ENCODE measurements around the gene GOLGA3. TPM values are rescaled to one million over a fixed set of nuclear protein-coding genes. Genes with fewer than 3 reads are reported as not detected.
A peak's percentile ranks its signal among the peaks of the same experiment; 100 is the strongest.

Gene GOLGA3
- total and polyA plus RNA-seq, 9 of the 15 experiments (the other 6 are each of a cell fraction or from before 2014, with no cell fraction given): 1.9 to 48.1 (median 18.4) TPM

DNA sequence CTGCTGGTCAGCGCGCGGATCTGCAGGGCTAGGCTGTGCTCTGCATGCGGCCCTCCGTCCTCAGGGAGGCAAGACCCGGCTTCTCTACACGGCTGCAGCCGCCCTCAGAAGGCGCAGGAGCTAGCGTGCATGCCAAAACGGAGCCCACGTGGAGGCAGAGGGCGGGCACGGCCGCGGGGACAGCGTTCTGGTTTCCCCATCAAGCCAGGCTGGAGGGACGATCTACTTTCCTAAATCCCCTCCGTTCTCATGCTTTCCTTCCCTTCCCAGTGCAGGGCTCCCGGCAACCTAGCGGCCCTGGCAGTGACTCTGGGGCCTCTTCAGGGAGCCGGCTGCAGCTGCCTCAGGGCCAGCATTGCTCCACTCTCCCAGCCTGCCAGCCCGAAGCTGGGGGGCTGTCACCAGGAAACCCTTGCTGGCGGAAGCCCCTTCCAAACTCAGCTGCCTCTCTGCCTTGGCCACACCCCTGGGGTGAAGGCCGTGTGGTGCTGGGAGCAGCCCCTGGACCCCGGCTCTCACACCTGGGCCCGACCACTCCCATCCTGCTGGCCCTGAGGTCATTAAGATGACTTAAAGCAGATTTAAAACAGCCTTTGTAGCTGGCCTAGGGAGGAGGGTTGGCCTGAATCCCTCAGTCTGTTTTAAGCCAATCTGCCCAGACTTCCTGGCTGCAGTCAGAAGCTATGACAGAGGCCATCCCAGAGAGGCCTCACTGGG is 9.2 kb upstream of the GOLGA3 start:
- H3K4me3 ChIP-seq: no peak overlapping the region
- H3K9me3 ChIP-seq (replicated peaks; ENCODE audit: control insufficient read depth, insufficient read depth, low read depth, low read length): no peaks in the 10 kb centered on the region
- H3K4me1 ChIP-seq (replicated peaks in 1 of 2; ENCODE audit: control insufficient read depth in 2 of 2, insufficient read depth in 2 of 2, low read length in 2 of 2): peaks cover 0 to 38% of the 10 kb centered on the region in 2 experiments; a peak in 3 of 5 replicates
- BruUV-seq (replicated peaks): no TSS peak
- no peak overlapping the region for H3K4me2 ChIP-seq (ENCODE audit: insufficient read depth, low read length)
- H2AFZ ChIP-seq (ENCODE audit: low read depth, low read length): no peak overlapping the region
- peak overlapping the region in 1 of 2 experiments; percentile 43; a peak in 1 of 4 replicates for H3K9ac ChIP-seq (ENCODE audit: insufficient read depth in 1 of 2, low read depth in 2 of 2, low read length in 2 of 2)
- ChIA-PET CTCF (ENCODE audit: low intra/inter-chr PET ratio) (no interaction called here), POLR2A (interaction anchor here (0.6 to 2.0 kb wide), 3 partner anchors 8 to 310 kb away, joined by 3 to 11 read pairs (median 5); no protein-coding TSS in a partner anchor)
- intact Hi-C loops (cut with micrococcal nuclease): no loop called here
- no peaks in the 10 kb centered on the region for H3K9me1 ChIP-seq (ENCODE audit: control insufficient read depth, insufficient read depth, low read length)
- H4K20me1 ChIP-seq (replicated peaks; ENCODE audit: control insufficient read depth, insufficient read depth, low read length): no peaks in the 10 kb centered on the region
- DNase-seq (ENCODE audit: extremely low read depth in 1 of 4, low spot score in 3 of 4) (no peak), ATAC-seq (peak; percentile 15; the same call in 1 of the 3 replicates), FAIRE-seq (no peak)
- TF ChIP-seq POLR2G (IDR thresholded peaks at IDR 0.05; ENCODE audit: low read depth, low read length): peak; percentile 59
- TF ChIP-seq MXD1 (CRISPR knock-in tag; IDR thresholded peaks at IDR 0.05; ENCODE audit: borderline replicate concordance, poor library complexity, severe bottlenecking): no peak
- TF ChIP-seq, protein P1, sequence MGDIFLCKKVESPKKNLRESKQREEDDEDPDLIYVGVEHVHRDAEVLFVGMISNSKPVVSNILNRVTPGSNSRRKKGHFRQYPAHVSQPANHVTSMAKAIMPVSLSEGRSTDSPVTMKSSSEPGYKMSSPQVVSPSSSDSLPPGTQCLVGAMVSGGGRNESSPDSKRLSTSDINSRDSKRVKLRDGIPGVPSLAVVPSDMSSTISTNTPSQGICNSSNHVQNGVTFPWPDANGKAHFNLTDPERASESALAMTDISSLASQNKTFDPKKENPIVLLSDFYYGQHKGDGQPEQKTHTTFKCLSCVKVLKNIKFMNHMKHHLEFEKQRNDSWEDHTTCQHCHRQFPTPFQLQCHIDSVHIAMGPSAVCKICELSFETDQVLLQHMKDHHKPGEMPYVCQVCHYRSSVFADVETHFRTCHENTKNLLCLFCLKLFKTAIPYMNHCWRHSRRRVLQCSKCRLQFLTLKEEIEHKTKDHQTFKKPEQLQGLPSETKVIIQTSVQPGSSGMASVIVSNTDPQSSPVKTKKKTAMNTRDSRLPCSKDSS (IDR thresholded peaks at IDR 0.05; ENCODE audit: low read depth, partially characterized antibody): no peak
- TF ChIP-seq USF2 (CRISPR knock-in tag; IDR thresholded peaks at IDR 0.05): no peak
- no peaks in the 10 kb centered on the region for H3K27me3 ChIP-seq (ENCODE audit: control insufficient read depth in 2 of 2, insufficient read depth in 2 of 2, low read length in 2 of 2)
- H3K79me2 ChIP-seq (ENCODE audit: control insufficient read depth, insufficient read depth, low read length): no peaks in the 10 kb centered on the region
- WGBS (ENCODE audit: insufficient coverage, low coverage, missing lambda C conversion rate): 81% methylated on average over 20 of the region's 27 CpGs
- peaks cover 12% of the 10 kb centered on the region; the same call in 2 of the 3 replicates for H3K36me3 ChIP-seq (ENCODE audit: control insufficient read depth, insufficient read depth, low read length)
- in situ Hi-C loops (cut with MboI): no loop called here
- no peak overlapping the region for H3K27ac ChIP-seq (ENCODE audit: extremely low read depth, low read depth, low read length)
